ENCODE data around the gene NEK7. TPM values are rescaled to one million over a fixed set of nuclear protein-coding genes. Genes with fewer than 3 reads are reported as not detected.

Gene NEK7
- polyA plus RNA-seq, 3 donors from 2014 or later: 42.7 to 47.4 (median 47.3) TPM

DNA sequence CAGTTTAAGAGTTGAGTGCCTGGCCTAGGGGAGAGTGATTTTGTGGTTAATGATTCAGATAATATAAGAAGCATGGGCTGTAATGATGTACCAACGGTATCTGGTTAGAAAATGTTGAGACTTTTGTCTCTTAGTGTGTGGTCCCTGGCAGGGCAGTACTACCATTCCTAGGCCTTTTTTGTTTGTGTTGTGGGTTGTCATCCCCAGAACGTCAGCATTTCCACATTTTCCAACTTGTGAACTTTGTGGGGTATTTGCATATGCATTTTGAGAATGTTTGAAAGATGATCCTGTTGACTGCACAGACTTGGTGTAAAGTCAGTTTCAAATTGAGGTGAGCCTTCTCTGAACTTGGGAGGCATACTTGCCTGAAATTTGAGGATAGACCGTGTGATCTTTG lies 11.4 kb downstream of the NEK7 start:
- Mint-ChIP-seq H3K4me3 (peak overlapping the region; percentile 71 to 87 (median 77)), H3K4me1 (peaks cover 81 to 95% of the 10 kb centered on the region in 2 donors), H3K9me3 (no peaks in the 10 kb centered on the region), H3K36me3 (no peaks in the 10 kb centered on the region), H3K27ac (peak overlapping the region; percentile 91 to 99 (median 93)), H3K27me3 (ENCODE audit: low read depth in 3 of 3) (peaks cover 0 to 5% (median 0%) of the 10 kb centered on the region in 3 donors)
- peak in 1 of 3 donors; percentile 13 for DNase-seq

DNA sequence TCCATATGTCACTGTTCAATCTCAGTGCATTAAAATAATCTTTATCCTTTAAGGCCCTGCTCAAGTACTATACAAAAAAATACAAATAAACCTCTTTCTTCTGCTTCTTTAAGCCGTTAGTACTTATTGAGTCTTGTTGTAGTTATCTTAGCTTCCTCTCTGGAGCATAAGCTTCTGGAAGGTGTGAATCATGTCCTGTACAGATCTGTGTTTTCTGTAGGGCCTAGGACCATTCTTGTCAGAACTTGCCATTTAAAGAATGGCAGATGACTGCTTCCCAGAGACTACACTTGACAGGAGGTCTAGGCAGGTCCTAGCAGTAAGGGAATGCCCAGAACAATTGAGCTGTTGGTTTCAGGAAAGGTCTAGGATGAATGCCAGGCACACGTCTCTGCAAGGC lies 12.9 kb downstream of the NEK7 start:
- Mint-ChIP-seq H3K4me3 (peak overlapping the region in 4 of 5 donors; percentile 3 to 52 (median 42)), H3K27ac (peak overlapping the region; percentile 63 to 93 (median 72))

DNA sequence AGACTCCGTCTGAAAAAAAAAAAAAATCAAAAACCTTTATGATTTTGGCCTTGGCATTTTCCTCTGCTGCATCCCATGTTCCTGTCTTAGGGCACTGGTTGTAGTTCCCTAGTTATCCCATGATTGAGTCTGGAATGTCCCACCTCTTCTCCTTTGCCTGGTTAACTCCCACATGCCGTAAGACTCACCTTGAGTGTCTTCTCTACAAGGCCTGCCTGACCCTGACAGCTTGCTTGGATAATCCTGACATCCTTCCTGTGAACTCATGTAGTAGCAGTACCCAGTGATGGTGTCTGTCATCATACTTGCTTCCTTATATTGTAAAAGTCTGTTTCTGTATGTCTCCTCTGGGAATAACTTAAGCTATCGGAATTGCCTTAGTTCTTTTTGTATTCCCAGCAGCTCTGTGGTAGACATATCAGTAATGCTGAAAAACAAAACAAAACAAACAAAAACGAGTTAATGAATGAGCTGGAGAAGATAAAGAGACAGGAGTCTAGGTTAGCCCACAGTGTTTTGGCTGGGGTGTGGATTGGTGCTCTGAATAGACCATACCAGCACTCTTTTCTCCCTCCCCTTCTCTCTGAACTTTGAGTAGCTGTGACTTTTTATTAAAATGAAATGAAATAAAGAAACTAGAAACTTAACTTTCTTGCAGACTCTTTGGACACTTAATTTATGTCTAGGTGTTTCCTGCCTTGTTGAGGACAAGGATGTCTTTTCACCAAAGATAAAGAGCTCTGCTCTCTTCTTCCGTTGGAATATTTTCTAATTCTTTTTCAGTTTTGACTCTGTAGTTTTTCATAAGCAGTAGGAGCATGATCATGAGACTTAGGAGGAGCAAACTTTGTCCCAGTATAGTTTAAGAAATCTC lies 15.1 kb downstream of the NEK7 start:
- Mint-ChIP-seq H3K9me3 (no peaks in the 10 kb centered on the region), H3K27ac (peak overlapping the region; percentile 57 to 92 (median 82)), H3K27me3 (ENCODE audit: low read depth in 3 of 3) (peaks cover 0 to 5% (median 0%) of the 10 kb centered on the region in 3 donors), H3K36me3 (no peaks in the 10 kb centered on the region), H3K4me1 (peaks cover 77 to 94% of the 10 kb centered on the region in 2 donors), H3K4me3 (peak overlapping the region in 3 of 5 donors; percentile 9 to 30 (median 22))
- no peak for DNase-seq

More for the DNA sequence above, 12.9 kb downstream of the NEK7 start:
- Mint-ChIP-seq H3K4me1 (peaks cover 82 to 96% of the 10 kb centered on the region in 2 donors), H3K27me3 (ENCODE audit: low read depth in 3 of 3) (peaks cover 0 to 5% (median 0%) of the 10 kb centered on the region in 3 donors), H3K36me3 (no peaks in the 10 kb centered on the region), H3K9me3 (no peaks in the 10 kb centered on the region)
- DNase-seq: no peak

DNA sequence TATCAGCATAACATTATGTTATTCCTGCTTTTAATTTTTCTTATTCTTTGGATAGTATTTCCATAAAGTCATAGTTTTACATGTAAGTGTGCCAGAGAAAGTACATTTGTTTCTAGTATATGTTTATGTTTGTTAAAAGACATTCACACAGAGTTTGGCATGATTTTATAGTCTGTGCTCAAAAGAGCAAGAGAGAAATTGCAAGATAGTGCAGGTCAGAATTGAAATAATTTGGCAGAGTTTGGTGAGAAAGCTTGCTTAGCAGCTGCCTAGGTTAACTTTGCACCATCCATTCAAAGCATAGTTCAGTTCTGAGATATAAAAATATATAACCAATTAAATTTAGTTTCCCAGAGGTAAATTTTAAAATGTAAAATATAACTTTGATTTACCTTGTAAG lies 17.0 kb downstream of the NEK7 start:
- Mint-ChIP-seq H3K27ac (peak overlapping the region in 2 of 6 donors; percentile 34 to 53), H3K9me3 (no peaks in the 10 kb centered on the region), H3K4me1 (peaks cover 74 to 94% of the 10 kb centered on the region in 2 donors), H3K4me3 (peak overlapping the region in 1 of 5 donors; percentile 4), H3K27me3 (ENCODE audit: low read depth in 3 of 3) (peaks cover 0 to 2% (median 0%) of the 10 kb centered on the region in 3 donors), H3K36me3 (no peaks in the 10 kb centered on the region)
- no peak for DNase-seq

DNA sequence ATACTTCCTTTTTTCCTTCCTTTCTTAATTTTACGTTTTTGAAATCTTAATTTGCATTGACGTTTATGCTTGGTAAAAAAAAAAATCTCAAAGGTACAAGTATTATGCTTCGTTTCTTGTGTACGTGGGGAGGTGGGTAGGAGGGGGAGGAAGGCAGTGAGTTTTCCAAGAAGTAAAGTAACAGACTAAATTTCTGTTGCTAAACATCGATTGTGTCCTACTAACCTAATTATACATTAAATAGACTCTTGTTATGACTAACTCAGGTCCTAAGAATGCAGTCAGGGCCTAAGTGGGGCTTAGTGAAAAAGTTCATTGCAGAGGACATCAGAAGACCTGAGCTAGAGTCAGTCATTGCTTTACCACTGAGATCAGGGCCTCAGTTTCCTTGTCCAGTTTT lies 17.5 kb downstream of the NEK7 start:
- Mint-ChIP-seq H3K27ac (peak overlapping the region in 5 of 6 donors; percentile 21 to 74 (median 52)), H3K4me1 (peaks cover 72 to 94% of the 10 kb centered on the region in 2 donors), H3K27me3 (ENCODE audit: low read depth in 3 of 3) (peaks cover 0 to 2% (median 0%) of the 10 kb centered on the region in 3 donors), H3K4me3 (peak overlapping the region in 3 of 5 donors; percentile 8 to 30 (median 12)), H3K36me3 (no peaks in the 10 kb centered on the region), H3K9me3 (no peaks in the 10 kb centered on the region)
- DNase-seq: no peak

DNA sequence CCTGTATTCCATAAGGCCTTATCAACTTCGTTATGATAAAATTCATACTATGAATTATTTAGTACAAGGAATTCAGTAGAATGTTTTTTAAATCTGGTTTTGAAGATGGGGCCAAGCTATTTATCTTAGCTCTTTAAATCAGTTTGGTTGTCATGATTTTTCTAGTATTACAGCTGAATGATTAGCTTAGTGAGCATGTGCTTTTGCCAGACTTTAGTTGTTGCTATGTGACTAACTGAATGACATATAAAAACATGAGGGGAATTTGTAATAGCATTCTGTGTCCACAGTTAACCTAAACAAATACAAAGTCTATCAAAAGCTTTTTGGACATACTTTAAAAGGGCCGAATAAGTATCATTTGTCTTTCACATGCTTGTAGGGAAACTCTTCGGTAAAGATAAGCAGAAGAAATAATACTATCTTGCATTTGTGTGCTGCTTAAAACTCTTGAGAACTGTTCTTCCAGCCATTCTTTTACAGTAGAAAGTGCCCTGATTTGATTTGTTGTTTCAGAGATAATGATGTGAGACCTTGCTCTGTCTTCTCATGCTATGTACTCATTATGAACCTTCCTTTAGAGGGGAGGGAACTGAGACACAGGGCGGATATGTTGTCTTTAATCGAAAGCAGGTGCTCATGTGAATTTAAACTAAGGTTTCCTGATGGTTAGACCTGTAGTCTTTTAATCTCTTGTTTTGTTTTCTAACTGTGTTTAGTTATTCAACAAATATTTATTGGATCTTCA lies 18.8 kb downstream of the NEK7 start:
- H3K36me3 Mint-ChIP-seq: no peaks in the 10 kb centered on the region
- no peak for DNase-seq
- peak overlapping the region in 4 of 6 donors; percentile 4 to 58 (median 47) for H3K27ac Mint-ChIP-seq
- H3K4me3 Mint-ChIP-seq: peak overlapping the region in 1 of 5 donors; percentile 39
- H3K9me3 Mint-ChIP-seq: no peaks in the 10 kb centered on the region
- H3K4me1 Mint-ChIP-seq: peaks cover 75 to 94% of the 10 kb centered on the region in 2 donors
- H3K27me3 Mint-ChIP-seq (ENCODE audit: low read depth in 3 of 3): no peaks in the 10 kb centered on the region

DNA sequence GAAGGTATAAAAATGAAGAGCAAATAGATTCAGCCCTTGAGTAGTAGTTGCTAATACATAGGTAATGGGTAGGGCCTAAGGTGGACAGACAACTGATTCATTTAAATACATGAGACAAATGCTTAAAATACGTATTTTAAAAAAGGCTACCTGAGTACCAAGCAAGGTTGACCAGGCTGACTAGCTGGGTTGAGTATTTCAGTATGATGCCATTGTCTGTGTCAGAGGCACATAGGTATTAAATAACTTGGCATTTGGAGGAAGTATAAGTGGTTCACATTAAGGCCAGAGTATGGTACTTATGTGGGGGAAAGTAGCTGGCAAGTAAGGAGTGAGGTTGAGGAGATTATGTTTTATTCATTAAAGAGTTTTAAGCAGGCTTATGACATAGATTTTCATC lies 19.4 kb downstream of the NEK7 start:
- Mint-ChIP-seq H3K4me1 (peaks cover 80 to 96% of the 10 kb centered on the region in 2 donors), H3K27me3 (ENCODE audit: low read depth in 3 of 3) (no peaks in the 10 kb centered on the region), H3K9me3 (no peaks in the 10 kb centered on the region), H3K27ac (peak overlapping the region in 4 of 6 donors; percentile 4 to 58 (median 47)), H3K36me3 (no peaks in the 10 kb centered on the region), H3K4me3 (peak overlapping the region in 1 of 5 donors; percentile 39)
- no peak for DNase-seq

DNA sequence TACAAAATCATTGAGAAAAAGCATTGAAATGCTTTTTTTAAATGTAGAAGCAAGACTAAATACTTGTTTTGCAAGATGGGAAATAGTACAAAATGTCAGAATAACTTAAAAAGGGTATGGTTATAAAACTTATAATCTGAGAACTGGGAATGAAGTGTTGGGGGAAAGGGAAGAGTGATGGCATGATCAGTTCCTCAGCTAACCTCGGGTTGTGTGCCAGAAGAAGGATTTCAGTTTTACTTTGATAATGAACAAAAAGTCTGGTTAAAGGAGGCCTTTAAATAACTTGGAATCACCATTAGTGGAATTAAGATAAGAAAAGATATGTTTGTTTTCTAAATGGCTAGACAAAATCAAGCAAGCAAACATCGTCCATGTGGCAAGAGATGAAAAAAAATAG lies 20.7 kb downstream of the NEK7 start:
- Mint-ChIP-seq H3K36me3 (no peaks in the 10 kb centered on the region), H3K4me3 (peak overlapping the region in 2 of 5 donors; percentile 8 to 15), H3K9me3 (no peaks in the 10 kb centered on the region), H3K27me3 (ENCODE audit: low read depth in 3 of 3) (no peaks in the 10 kb centered on the region), H3K27ac (peak overlapping the region; percentile 53 to 89 (median 60)), H3K4me1 (peaks cover 82 to 97% of the 10 kb centered on the region in 2 donors)
- no peak for DNase-seq

DNA sequence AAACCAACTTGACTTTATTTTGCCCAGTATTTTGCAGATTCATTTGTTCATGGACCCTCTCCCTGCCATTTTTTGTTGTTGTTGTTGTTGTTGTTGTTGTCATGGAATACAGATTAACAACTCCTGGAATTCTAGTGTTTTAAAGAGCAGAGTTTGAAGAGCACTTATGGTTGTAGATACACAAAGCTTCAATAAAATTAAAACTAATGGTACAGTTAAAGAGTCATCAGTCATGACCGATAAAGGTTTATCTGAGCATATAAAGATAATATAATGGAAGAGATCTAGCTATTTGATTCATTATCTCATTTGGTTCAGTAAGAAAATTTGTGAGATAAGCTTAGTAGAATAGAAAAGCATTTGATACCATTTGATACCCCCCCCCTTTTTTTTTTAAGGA lies 21.8 kb downstream of the NEK7 start:
- H3K9me3 Mint-ChIP-seq: no peaks in the 10 kb centered on the region
- H3K4me3 Mint-ChIP-seq: no peak overlapping the region
- peak overlapping the region; percentile 4 to 89 (median 54) for H3K27ac Mint-ChIP-seq
- peaks cover 81 to 97% of the 10 kb centered on the region in 2 donors for H3K4me1 Mint-ChIP-seq
- no peaks in the 10 kb centered on the region for H3K27me3 Mint-ChIP-seq (ENCODE audit: low read depth in 3 of 3)
- DNase-seq: no peak
- no peaks in the 10 kb centered on the region for H3K36me3 Mint-ChIP-seq

DNA sequence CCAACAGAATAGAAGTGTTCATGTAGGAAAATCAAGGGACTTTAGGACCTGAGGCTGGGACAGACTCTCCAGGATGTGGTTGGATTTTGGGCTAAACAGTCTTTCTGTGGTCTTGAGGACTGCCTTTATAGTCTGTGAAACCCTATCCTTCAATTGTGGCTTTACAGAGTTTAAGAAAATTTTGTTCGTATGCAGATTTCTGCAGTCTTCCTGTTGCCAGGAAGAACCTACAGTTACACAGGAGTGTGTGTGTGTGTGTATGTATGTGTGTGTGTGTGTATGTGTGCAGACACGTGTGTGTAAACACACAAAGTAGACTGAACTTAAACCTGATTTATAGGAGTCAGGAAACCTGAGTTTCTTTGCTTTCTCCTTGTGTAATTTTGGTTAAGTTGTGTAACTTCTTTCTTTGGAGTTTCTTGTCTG lies 22.8 kb downstream of the NEK7 start:
- H3K4me1 Mint-ChIP-seq: peaks cover 76 to 95% of the 10 kb centered on the region in 2 donors
- DNase-seq: peak; percentile 26 to 46 (median 41)
- no peaks in the 10 kb centered on the region for H3K36me3 Mint-ChIP-seq
- H3K27me3 Mint-ChIP-seq (ENCODE audit: low read depth in 3 of 3): no peaks in the 10 kb centered on the region
- H3K9me3 Mint-ChIP-seq: no peaks in the 10 kb centered on the region
- H3K27ac Mint-ChIP-seq: peak overlapping the region; percentile 65 to 89 (median 74)
- peak overlapping the region; percentile 25 to 68 (median 49) for H3K4me3 Mint-ChIP-seq

DNA sequence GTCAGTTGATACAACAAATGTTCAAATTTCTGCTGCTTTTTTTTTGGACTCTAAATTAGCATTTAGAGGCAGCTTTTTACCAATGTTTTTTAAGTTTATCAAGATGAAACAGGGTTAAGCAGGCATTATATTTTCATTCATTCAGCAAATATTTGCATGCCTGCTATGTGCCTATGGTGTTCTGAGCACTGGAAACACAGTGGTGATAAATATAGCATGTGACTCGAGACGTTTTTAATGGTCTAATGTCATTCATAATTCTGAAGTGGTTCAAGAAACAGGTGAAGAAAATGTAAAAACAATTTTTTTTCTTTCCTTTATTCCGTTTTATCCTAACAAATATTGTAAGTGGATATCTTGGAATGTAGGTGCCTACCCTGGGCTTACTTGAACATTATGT lies 26.8 kb downstream of the NEK7 start:
- peak overlapping the region in 1 of 6 donors; percentile 14 for H3K27ac Mint-ChIP-seq
- no peaks in the 10 kb centered on the region for H3K27me3 Mint-ChIP-seq (ENCODE audit: low read depth in 3 of 3)
- DNase-seq: no peak
- H3K4me1 Mint-ChIP-seq: peaks cover 75 to 97% of the 10 kb centered on the region in 2 donors
- H3K9me3 Mint-ChIP-seq: no peaks in the 10 kb centered on the region
- no peak overlapping the region for H3K4me3 Mint-ChIP-seq
- no peaks in the 10 kb centered on the region for H3K36me3 Mint-ChIP-seq

DNA sequence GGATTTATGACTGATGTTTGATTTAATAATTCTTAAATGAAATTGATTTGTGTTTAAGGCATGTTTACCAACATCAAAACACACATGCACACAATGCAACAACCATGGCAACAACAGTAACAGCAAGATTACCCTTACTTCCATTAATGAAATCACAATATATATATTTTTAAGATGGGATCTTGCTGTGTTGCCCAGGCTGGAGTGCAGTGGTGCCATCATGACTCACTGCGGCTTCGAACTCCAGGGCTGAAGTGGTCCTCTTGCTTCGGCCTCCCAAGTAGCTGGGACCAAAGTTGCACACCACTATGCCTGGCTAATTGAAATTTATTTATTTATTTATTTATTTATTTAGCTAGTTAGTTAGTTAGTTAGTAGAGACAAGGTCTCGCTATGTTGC lies 27.7 kb downstream of the NEK7 start:
- H3K9me3 Mint-ChIP-seq: no peaks in the 10 kb centered on the region
- H3K36me3 Mint-ChIP-seq: no peaks in the 10 kb centered on the region
- no peak overlapping the region for H3K4me3 Mint-ChIP-seq
- no peak overlapping the region for H3K27ac Mint-ChIP-seq
- no peak for DNase-seq
- H3K4me1 Mint-ChIP-seq: peaks cover 76 to 97% of the 10 kb centered on the region in 2 donors
- H3K27me3 Mint-ChIP-seq (ENCODE audit: low read depth in 3 of 3): no peaks in the 10 kb centered on the region

DNA sequence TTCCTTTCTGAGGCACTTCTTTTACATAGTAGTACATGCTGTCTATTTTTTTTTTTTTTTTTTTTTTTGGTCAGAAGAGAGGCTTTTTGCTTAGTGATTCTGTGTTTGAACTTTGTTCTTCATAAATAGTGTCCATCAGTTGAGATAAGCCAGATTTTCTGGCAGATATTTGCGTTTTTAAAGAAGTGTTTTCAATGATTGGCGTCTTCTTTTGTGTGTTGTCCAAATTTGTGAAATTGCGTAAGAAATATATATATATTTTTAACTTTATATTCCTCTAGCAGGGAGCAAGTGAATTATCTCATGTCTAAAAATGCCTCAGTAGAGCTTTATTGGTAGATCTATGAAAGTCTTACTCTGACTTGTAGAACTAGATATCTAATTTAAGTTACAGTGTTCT lies 28.3 kb downstream of the NEK7 start:
- Mint-ChIP-seq H3K36me3 (no peaks in the 10 kb centered on the region), H3K9me3 (no peaks in the 10 kb centered on the region), H3K27ac (peak overlapping the region in 1 of 6 donors; percentile 31), H3K4me1 (peaks cover 76 to 97% of the 10 kb centered on the region in 2 donors), H3K4me3 (no peak overlapping the region), H3K27me3 (ENCODE audit: low read depth in 3 of 3) (no peaks in the 10 kb centered on the region)
- DNase-seq: no peak

DNA sequence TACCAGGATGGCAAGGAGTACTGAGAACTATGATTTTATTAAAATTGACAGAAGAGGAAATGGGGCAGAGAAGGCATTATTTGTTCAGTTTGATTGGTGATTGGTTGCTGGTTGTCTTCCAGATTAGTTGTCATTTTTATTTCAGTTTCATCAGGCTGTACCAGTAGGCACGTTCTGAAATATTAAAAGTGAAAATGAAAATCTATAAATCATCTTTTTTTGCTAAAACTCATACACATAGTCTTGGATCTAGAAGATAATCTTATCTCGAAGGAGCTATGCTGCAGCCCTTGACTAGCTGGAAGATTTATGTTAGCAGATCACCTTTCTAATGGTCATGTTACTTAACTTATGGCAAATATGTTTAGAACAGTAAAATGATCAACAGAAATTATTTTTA lies 29.0 kb downstream of the NEK7 start:
- Mint-ChIP-seq H3K4me3 (peak overlapping the region; percentile 22 to 67 (median 51)), H3K36me3 (no peaks in the 10 kb centered on the region), H3K4me1 (peaks cover 77 to 97% of the 10 kb centered on the region in 2 donors), H3K27ac (peak overlapping the region; percentile 31 to 90 (median 81)), H3K27me3 (ENCODE audit: low read depth in 3 of 3) (no peaks in the 10 kb centered on the region), H3K9me3 (no peaks in the 10 kb centered on the region)
- DNase-seq: no peak
